ENCODE data around the gene USP36.

DNA sequence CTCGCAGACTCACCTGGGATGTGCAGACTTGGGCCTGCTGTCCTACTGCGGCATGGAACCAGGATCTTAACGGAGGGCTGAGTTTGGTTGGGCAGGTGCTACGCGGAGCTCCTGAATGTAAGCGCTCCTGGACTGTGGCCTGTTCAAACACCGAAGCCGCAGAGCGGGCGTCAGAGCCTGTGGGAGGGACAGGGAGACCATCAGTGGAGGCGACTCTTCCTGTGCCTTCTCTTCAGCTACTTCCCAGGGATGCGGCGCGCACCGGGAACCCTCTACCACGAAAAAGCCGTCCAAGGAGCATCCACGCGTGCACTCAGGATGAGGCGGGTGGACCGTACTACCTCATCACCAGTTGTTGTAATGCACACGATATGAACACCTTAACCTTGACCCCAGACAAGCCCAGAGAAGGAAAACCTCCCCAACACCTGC lies 2.0 kb downstream of the USP36 start:
- TF ChIP-seq POLR2AphosphoS5 (IDR thresholded peaks at IDR 0.05; ENCODE audit: low read depth, low read length) (no peak), SIN3A (IDR thresholded peaks at IDR 0.05; ENCODE audit: borderline replicate concordance, insufficient read depth, low read depth, low read length) (no peak), TCF7L2 (IDR thresholded peaks at IDR 0.05; ENCODE audit: low read depth, low read length) (no peak)
- TF ChIP-seq, protein P1, sequence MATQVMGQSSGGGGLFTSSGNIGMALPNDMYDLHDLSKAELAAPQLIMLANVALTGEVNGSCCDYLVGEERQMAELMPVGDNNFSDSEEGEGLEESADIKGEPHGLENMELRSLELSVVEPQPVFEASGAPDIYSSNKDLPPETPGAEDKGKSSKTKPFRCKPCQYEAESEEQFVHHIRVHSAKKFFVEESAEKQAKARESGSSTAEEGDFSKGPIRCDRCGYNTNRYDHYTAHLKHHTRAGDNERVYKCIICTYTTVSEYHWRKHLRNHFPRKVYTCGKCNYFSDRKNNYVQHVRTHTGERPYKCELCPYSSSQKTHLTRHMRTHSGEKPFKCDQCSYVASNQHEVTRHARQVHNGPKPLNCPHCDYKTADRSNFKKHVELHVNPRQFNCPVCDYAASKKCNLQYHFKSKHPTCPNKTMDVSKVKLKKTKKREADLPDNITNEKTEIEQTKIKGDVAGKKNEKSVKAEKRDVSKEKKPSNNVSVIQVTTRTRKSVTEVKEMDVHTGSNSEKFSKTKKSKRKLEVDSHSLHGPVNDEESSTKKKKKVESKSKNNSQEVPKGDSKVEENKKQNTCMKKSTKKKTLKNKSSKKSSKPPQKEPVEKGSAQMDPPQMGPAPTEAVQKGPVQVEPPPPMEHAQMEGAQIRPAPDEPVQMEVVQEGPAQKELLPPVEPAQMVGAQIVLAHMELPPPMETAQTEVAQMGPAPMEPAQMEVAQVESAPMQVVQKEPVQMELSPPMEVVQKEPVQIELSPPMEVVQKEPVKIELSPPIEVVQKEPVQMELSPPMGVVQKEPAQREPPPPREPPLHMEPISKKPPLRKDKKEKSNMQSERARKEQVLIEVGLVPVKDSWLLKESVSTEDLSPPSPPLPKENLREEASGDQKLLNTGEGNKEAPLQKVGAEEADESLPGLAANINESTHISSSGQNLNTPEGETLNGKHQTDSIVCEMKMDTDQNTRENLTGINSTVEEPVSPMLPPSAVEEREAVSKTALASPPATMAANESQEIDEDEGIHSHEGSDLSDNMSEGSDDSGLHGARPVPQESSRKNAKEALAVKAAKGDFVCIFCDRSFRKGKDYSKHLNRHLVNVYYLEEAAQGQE (IDR thresholded peaks at IDR 0.05; ENCODE audit: insufficient read depth in 1 of 2, low read depth in 2 of 2, low read length in 1 of 2) = no peak
- TF ChIP-seq, protein P2, sequence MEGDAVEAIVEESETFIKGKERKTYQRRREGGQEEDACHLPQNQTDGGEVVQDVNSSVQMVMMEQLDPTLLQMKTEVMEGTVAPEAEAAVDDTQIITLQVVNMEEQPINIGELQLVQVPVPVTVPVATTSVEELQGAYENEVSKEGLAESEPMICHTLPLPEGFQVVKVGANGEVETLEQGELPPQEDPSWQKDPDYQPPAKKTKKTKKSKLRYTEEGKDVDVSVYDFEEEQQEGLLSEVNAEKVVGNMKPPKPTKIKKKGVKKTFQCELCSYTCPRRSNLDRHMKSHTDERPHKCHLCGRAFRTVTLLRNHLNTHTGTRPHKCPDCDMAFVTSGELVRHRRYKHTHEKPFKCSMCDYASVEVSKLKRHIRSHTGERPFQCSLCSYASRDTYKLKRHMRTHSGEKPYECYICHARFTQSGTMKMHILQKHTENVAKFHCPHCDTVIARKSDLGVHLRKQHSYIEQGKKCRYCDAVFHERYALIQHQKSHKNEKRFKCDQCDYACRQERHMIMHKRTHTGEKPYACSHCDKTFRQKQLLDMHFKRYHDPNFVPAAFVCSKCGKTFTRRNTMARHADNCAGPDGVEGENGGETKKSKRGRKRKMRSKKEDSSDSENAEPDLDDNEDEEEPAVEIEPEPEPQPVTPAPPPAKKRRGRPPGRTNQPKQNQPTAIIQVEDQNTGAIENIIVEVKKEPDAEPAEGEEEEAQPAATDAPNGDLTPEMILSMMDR (IDR thresholded peaks at IDR 0.05) = no peak
